Measurements from ENCODE around the gene SERPINA1.

Gene SERPINA1

GRCh38 chr14:94384342-94384741 is 4.1 kb downstream of the SERPINA1 start:
- no peak overlapping the region for H3K27ac ChIP-seq (ENCODE audit: poor library complexity, severe bottlenecking)
- H3K36me3 ChIP-seq (ENCODE audit: low read depth) = no peaks in the 10 kb centered on the region
- H3K4me1 ChIP-seq (ENCODE audit: insufficient read depth, poor library complexity, severe bottlenecking) = peaks cover 17% of the 10 kb centered on the region
- TF ChIP-seq CTCF (IDR thresholded peaks at IDR 0.05; ENCODE audit: poor library complexity, severe bottlenecking) = no peak
- no peaks in the 10 kb centered on the region for H3K27me3 ChIP-seq (ENCODE audit: insufficient read depth, poor library complexity, severe bottlenecking)
- H3K4me3 ChIP-seq (ENCODE audit: severe bottlenecking) = no peak overlapping the region
- DNase-seq (ENCODE audit: low spot score) (no peak), ATAC-seq (ENCODE audit: low read depth) (no peak)
- H3K9me3 ChIP-seq (ENCODE audit: severe bottlenecking) = no peaks in the 10 kb centered on the region

GRCh38 chr14:94383777-94384176 is 4.6 kb downstream of the SERPINA1 start:
- no peak overlapping the region for H3K27ac ChIP-seq (ENCODE audit: poor library complexity, severe bottlenecking)
- H3K9me3 ChIP-seq (ENCODE audit: severe bottlenecking) = no peaks in the 10 kb centered on the region
- H3K4me1 ChIP-seq (ENCODE audit: insufficient read depth, poor library complexity, severe bottlenecking) = peaks cover 12% of the 10 kb centered on the region
- H3K36me3 ChIP-seq (ENCODE audit: low read depth) = no peaks in the 10 kb centered on the region
- H3K4me3 ChIP-seq (ENCODE audit: severe bottlenecking) = no peak overlapping the region
- ATAC-seq (ENCODE audit: low read depth) (no peak), DNase-seq (ENCODE audit: low spot score) (no peak)
- TF ChIP-seq CTCF (IDR thresholded peaks at IDR 0.05; ENCODE audit: poor library complexity, severe bottlenecking) = no peak
- no peaks in the 10 kb centered on the region for H3K27me3 ChIP-seq (ENCODE audit: insufficient read depth, poor library complexity, severe bottlenecking)

GRCh38 chr14:94382716-94383596 is 5.4 kb downstream of the SERPINA1 start:
- H3K27me3 ChIP-seq (ENCODE audit: insufficient read depth, poor library complexity, severe bottlenecking) = no peaks in the 10 kb centered on the region
- no peak overlapping the region for H3K4me3 ChIP-seq (ENCODE audit: severe bottlenecking)
- no peaks in the 10 kb centered on the region for H3K9me3 ChIP-seq (ENCODE audit: severe bottlenecking)
- H3K36me3 ChIP-seq (ENCODE audit: low read depth) = no peaks in the 10 kb centered on the region
- H3K4me1 ChIP-seq (ENCODE audit: insufficient read depth, poor library complexity, severe bottlenecking) = peaks cover 4% of the 10 kb centered on the region
- H3K27ac ChIP-seq (ENCODE audit: poor library complexity, severe bottlenecking) = no peak overlapping the region
- DNase-seq (ENCODE audit: low spot score) = no peak
- TF ChIP-seq CTCF (IDR thresholded peaks at IDR 0.05; ENCODE audit: poor library complexity, severe bottlenecking) = no peak
- ATAC-seq (ENCODE audit: low read depth) = no peak

GRCh38 chr14:94382099-94382715 is 6.2 kb downstream of the SERPINA1 start:
- no peak for ATAC-seq (ENCODE audit: low read depth)
- Histone ChIP-seq H3K27ac (ENCODE audit: poor library complexity, severe bottlenecking) (no peak overlapping the region), H3K9me3 (ENCODE audit: severe bottlenecking) (no peaks in the 10 kb centered on the region), H3K4me1 (ENCODE audit: insufficient read depth, poor library complexity, severe bottlenecking) (peaks cover 4% of the 10 kb centered on the region), H3K36me3 (ENCODE audit: low read depth) (no peaks in the 10 kb centered on the region), H3K27me3 (ENCODE audit: insufficient read depth, poor library complexity, severe bottlenecking) (no peaks in the 10 kb centered on the region), H3K4me3 (ENCODE audit: severe bottlenecking) (no peak overlapping the region)
- DNase-seq (ENCODE audit: low spot score) = no peak
- TF ChIP-seq CTCF (IDR thresholded peaks at IDR 0.05; ENCODE audit: poor library complexity, severe bottlenecking) = no peak

All from RWPE2 (cell line).